GM18858 (cell line): ENCODE results near the gene SLC4A2.
"Not testable (repeated sequence)": the region's sequence is repeated elsewhere in the genome, so short reads cannot be mapped to it uniquely, and the experiment has no call there.

Experiments used
- ATAC-seq: cut with Tn5 transposase; IDR thresholded peaks from one replicate; pipeline ENCODE4 v1.9.1; 2021; ENCODE audit not compliant: unreplicated experiment

SLC4A2 gene

DNA sequence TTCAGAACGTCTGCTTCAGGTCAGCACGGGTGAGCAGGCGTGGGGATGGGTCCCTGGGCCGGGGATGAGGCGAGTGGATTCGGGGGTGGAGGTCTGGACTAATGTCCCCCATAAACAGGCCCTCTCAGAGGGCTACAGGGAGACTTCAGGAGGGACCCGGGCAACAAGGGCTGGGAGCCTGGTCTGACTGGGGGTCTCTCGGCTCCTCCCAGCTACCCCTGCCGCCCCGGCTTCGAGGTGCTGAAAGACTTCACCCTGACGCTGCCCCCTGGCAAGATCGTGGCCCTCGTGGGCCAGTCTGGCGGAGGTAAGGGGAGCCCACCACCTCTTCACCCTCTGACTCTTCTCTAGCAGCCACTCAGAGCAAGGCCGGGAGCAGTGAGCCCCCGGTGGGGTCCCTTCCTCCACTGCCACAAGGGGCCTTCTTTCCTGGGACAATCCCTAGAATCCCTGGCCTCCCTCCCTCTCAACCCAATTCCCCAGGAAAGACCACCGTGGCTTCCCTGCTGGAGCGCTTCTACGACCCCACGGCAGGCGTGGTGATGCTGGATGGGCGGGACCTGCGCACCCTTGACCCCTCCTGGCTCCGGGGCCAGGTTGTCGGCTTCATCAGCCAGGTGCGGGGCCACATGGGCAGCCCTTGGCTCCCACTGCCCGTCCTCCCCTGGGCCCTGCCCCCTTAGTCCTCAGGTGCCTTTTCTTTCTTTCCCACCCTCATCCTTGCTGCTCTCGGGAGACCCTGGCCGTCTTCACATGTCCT lies 18.6 kb upstream of the SLC4A2 start:
- ATAC-seq = no peak

DNA sequence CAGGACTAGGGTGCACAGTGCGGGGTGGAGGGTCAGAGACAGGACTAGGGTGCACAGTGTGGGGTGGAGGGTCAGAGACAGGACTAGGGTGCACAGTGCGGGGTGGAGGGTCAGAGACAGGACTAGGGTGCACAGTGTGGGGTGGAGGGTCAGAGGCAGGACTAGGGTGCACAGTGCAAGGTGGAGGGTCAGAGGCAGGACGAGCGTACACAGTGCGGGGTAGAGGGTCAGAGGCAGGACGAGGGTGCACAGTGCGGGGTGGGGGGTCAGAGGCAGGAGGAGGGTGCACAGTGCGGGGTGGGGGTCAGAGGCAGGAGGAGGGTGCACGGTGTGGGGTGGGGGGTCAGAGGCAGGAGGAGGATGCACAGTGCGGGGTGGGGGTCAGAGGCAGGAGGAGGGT lies 15.9 kb upstream of the SLC4A2 start:
- not testable (repeated sequence) for ATAC-seq

DNA sequence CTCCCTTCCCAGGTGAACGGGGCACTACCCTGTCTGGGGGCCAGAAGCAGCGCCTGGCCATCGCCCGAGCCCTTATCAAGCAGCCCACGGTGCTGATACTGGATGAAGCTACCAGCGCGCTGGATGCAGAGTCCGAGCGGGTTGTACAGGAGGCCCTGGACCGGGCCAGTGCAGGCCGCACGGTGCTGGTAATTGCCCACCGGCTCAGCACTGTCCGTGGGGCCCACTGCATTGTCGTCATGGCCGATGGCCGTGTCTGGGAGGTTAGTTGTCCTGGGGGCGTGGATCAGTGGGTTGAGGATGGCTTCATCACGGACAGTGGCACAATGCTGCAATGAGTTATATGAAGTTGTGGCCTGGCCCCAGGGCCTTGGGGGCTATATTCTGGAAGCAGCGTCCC lies 15.4 kb upstream of the SLC4A2 start:
- no peak for ATAC-seq

DNA sequence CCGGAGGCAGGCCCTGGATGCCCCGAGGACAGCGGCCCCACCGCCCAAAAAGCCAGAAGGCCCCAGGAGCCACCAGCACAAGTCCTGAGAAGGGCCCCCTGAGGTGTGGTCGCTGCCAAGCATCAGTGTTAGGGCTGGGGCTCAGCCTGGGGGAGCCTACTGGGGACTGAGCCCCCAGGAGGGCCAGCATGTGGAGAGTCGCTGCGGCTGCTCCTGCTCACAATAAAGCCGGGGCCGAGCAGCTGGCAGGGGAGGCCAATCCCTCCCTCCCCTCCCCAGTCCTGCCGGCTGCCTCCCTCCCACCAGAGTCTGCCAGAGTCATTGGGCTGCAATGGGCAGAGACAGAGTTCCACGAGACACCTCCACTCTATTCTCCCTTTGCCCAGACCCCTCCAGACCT lies 14.1 kb upstream of the SLC4A2 start:
- ATAC-seq = no peak

DNA sequence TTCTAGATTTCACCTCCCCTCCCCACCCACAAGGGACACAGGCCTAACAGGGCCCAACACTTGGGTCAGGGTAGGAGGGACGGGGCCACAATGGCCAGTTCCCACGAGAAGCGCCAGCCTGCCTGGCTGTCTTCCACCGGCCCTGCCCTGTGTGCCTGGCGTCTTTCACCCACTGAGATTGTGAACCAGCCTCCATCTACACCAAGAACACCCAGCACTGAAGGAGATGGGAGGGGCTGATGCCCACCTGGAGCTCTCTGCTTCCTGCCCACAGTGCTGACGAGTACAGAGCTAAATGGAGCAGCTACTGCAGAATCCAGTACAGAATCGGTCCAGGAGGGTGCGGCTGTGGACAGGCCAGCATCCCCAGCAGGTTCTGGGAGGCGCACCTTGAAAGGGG lies 13.4 kb upstream of the SLC4A2 start:
- ATAC-seq = no peak

DNA sequence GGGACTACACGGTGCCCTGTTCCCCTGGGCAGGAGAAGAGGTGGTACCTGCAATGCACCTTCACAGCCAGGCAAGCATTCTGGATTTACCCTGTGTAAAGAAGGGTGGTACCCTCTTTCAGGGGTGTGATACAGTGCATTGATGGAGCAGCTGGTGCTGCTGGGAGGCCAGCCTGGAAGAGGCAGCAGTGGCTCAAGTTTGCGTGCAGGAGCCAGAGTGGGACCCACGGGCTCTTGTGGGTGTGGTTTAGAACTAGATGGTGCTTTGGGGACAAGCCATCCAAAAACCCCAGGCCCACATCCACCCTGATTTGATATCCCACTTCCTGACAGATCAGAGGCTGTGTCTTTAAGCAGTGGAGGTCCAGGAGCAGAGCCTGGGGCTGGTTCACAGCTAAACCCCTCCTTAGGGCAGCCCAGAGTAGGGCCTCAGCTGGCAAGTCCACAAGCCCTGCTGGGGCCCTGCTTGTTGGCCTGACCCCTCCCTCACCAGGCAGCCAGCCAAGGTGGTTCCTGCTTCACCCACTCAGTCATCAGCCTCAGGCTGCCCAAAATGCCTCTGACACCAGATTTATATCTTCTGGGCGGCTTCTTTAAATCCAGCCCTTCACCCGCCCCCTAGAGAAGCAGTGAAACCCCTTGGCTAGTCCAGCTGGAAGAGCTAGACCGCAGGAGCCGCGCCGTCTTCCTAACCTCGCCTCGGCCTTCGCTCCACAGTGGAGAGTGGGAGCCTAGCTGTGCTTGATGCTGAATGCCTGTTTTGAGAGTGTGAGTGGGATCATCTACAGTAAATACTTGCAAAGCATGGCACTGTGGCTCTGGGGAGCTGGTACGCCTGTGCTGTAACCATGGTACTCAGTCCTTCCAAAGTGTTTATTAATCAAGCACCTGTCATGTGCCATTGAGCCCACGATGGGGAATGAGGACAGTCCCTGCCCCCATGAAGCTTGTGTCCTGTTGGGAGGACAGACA lies 12.5 kb upstream of the SLC4A2 start:
- no peak for ATAC-seq

DNA sequence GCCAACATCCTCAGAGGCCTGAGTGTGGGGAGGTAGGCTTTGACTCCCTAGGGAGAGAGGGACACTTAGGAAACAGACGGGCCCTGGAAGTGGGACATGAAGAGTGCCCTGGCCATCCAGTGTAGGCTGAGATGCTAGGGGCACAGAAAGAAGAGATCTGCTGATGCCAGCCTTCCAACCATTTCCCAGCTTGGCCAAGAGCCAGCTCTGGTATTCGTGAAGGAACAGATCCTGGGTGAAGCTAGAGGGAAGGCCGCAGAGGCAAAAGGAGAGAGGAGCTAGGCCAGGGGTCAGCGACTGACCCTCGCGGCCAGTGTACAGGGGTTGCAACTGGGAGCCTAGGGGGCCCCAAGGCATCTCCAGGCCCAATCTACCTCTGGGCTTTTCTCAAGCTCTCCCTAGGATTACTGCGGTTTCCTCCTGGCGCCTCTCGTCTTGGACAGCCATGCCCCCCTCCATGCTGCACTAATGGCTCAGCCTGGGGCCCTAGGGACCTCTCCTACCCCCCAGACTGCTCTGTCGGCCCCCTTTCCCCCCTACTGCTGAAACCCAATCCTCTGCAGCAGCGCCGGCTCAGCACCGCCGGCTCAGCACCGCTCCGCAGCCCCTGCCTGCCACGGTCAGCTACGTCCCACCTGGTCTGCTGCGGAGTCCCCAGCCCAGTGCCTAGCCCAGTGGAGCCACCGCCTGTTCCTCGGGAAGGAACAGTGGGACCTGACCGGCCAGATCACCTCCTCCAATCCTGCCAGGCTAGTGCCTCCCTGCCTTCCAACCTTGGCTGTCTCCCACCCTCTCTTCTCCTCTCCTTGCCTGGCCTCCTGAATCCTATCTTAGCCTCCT lies 11.2 kb upstream of the SLC4A2 start, which contains the start of gene ASIC3:
Gene ASIC3, plus strand, starts transcription at position 556 of the 840 bp plus-strand sequence. CDS start 355 bp downstream, outside the sequence.
- no peak for ATAC-seq

DNA sequence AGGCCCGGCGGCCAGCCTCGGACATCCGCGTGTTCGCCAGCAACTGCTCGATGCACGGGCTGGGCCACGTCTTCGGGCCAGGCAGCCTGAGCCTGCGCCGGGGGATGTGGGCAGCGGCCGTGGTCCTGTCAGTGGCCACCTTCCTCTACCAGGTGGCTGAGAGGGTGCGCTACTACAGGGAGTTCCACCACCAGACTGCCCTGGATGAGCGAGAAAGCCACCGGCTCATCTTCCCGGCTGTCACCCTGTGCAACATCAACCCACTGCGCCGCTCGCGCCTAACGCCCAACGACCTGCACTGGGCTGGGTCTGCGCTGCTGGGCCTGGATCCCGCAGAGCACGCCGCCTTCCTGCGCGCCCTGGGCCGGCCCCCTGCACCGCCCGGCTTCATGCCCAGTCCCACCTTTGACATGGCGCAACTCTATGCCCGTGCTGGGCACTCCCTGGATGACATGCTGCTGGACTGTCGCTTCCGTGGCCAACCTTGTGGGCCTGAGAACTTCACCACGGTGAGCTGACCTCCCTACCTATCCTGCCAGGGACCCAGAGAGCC lies 10.4 kb upstream of the SLC4A2 start:
- no peak for ATAC-seq

DNA sequence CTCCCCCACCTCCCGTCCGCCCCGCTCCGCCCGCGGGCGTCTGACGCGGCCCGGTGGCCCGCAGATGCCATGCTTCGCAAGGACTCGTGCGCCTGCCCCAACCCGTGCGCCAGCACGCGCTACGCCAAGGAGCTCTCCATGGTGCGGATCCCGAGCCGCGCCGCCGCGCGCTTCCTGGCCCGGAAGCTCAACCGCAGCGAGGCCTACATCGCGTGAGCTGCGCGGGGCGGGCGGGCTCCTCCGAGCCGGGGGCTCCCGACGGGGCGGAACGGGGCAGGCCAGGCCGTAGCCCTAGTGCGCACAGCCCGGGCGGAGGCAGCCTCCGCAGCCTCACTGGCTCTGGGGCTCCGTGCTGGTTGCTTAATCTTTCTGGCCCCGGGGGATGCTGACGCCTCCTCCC lies 8.3 kb upstream of the SLC4A2 start:
- no peak for ATAC-seq

DNA sequence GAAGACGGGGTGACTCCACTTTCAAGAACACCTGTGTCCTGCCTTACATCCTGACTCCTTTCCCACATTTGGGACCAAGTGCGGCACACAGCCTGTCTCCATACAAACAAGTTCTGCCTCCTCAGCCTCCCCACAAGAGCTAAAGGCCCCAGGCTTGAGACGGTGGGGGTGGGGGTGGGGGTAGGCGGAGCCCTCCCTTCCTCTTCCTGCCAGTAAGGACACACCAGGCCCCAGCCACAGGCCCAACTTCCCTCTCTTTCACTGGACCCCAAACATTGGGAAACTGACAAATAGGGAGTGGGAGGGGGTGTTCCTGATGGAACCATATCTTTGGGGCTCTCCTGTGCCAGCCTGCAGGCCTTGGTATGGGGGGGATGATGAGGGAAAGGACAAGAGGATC lies 6.3 kb upstream of the SLC4A2 start:
- no peak for ATAC-seq

DNA sequence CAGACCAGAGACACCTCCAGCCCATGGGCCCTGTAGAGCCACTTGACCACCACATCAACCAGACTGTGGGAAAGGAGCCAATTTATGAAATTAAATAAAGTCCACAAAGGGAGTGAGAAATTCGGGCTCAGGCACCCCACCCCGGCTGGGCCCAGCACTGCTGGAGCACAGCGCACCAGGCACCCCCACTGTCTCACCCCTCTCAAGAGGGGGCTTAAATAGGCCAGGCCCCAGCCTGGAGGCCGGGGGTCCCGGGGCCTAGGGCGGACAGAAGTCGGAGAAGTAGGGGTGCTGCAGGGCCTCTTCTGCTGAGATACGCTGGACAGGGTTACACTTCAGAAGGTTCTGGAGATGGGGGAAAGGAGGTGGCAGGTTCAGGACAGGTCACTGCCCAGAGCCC lies 5.6 kb upstream of the SLC4A2 start:
- ATAC-seq = no peak

DNA sequence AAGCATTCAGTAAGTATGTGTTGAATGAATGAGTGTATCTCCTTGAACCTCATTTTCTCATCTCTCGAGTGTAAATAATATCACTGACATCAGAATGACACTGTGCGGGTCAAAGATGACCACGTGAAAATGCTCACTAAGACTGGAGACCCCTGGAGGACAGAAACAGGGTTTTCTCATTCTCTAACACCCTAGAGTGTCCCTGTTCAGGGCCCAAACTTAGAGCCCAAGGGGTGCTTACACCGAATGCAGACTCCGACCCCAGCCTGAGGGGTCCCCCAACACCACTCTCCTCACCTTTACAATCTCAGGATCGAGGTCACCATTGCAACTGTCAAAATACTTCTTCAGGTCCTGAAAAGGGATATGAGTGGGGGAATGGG lies 3.1 kb upstream of the SLC4A2 start:
- no peak for ATAC-seq

DNA sequence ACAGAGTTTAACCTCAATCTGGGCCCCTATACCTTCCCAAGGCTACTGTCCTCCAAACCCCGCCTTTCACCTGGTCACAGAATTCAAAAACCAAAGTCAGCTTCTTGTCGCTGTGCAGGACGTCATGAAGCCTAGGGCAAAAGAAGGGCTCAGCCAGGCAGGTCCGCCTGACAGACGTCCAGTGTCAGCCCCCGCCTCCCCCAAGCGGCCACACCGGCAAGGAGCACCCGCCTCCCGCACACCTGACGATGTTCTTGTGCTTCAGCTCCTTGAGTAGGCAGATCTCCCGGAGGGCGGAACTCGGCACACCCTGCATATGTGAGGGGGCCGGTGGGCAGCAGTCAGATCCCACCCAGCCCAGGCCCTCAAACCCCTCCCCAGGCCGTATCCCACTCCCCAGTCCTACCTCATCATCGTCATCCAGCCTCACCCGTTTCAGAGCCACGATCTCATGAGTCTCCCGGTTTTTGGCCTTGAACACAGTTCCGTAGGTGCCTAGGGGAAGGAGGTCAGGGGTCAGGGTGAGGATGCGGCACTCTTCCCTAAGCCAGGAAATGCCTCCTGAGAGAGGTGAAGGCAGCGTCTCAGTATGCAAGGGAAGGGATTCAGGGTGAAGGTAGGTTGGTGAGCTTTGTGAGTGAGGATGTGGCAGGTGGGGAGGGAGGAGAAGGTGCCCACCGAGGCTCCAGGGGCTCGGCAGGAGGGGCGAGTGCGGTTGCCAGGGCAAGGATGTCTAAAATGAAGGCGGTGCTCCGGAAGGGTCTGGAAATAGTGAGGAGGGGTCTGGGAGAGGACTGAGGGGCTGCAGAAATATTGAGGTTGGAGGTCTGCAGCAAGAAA lies 2.5 kb upstream of the SLC4A2 start:
- ATAC-seq = no peak

DNA sequence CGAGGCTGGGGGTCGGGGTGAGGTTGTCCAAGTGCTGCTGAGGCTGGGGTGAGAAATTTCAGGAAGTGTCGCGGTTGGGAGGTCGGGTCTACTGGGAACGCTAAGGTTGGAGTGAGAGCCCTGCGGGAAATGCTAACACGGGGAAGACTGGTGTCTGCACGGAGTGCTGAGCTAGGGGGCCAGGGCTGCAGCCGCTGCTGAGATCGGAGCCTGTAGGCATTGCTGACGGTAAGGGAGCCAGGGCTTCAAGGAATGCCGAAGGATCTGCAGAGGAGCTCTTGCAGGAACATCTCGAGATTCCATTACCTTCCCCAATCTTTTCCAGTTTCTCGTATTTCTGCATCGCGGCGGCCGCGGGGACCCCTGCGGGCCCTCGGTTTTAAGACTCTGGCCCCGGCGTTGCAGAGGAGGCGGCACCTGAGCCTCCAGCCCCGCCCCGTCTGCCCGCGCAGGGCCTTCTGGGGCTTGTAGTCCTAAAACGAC lies 1.8 kb upstream of the SLC4A2 start, which contains the start of gene CDK5:
Gene CDK5, minus strand, starts transcription at position 392 of the 483 bp plus-strand sequence. Its CDS starts 49 bp downstream, at position 343.
- peak; percentile 11 for ATAC-seq

DNA sequence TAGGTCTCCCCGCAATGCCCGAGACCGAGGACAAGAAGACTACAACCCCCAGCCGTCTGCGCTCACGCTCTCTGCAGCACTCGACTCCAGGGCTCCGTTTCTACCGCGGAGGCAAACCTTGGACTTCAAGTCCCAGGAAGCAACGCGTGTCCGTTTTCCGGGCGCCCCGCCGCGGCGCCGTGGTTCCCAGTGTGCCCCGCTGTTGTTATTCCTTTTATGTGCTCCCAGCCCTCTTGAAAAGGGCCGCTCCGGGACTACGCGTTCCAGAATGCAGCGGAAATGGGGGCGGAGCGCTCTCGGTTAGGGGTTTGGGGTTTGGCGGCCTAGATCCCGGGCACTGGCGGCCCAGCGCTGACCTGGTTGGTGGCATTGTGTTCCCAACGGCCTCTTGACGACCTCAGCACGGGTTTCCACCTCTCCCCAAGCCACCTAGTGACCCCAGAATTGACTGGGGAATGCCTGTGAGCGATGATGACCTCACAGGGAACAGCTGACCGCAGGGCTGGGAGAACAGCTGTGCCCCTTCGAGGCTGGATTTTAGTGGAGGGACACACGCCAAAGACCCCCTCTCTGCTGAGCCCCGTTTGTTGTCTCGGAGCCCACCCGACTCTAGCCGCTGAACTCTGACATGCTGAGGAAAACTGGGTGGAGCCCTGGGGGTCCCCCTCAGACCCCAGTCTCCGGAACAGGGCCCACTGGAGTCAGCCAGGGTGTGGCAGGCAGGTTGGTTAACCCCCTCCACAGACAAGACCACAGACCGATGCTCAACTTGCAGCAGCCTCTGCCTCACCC lies 1.2 kb upstream of the SLC4A2 start:
- peak; percentile 81 for ATAC-seq

DNA sequence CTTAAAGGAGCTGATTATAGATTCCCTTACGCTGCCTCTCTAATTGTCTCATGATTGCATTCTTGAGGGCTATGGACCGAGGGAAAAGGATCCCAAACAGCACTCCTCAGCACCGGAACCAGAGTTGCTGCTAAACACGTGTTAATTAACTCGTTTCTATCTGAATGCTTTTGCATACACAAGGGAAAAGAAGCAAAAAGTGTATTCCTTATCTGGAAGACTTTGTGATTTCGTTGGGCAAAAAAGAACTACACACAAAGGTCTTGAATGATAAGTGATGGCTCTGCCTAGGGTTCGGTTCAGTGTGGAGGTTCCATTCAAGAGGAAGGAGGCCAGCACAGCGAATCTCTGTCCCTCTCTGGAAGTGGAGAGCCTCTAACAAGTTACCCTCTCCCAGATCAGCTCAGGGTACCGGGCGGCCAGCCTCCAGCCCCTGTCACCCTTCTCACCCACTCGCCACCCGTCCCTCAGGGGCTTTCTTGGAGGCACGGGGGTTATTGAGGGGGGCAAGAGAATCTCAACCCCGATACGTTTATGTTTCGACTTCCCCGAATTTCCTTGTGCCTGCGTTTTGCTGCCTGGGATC lies 515 bp upstream of the SLC4A2 start:
- no peak for ATAC-seq

DNA sequence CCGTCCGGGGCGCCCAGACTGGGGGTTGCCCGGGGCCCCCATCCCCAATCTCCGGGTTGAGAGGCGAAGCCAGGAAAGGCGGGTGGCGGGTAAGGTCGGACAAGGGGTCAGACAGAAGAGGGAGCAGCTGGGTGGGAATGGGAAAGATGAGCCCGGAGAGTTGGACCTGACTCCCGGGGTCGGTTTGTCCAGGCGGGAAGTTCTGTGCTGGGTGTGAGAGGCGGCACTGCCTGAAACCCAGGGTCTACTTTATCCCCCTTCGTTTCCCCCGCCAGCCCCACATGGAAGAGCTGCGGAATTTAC lies 675 bp downstream of the SLC4A2 start:
- no peak for ATAC-seq

DNA sequence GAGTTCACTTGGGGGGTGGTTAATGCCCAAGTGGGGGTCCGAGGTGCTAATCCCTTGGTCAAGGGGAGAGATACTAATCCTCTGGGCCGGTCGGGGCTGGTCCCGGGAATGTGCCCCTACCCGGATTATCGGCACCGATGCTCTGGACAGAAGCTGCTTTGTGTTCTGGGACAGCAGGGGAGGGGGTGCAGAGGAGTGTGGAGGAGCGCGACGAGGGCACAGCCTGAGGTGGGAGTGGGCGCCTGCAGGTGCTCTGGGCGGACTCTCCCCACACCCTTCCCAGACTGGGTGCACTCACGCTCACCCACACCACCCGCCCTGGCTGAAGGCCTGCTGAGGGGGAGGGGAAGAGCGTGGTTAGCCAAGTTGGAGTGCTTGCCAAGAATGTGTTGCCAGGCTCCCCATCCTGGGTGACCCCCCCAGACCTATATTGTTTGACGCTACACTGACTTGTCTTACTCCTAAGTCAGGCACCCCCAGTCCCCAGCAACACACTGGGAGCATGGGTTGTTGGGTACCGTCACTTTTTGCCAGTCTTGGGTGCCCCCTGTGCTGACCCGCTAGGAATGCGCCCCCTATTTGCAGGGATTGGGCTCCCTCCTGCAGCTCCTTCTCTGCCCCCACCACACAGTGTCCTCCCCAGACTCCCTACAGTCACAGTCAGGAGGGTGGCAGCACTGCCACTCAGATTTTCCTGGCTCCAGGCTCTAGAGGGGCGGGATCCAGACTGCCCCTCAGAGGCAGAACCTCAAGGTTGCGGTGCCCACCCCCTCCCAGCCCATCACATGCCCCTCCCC lies 1.2 kb downstream of the SLC4A2 start:
- ATAC-seq = no peak
